ENCODE measurements around the gene CIT.

CIT gene

GRCh38 chr12:119645535-119646059 is 231.5 kb downstream of the CIT start:
- FAIRE-seq (no peak), DNase-seq (ENCODE audit: insufficient read length, low spot score) (no peak)
- TF ChIP-seq POLR2AphosphoS5 (IDR thresholded peaks at IDR 0.05; ENCODE audit: low read depth, low read length): no peak
- TF ChIP-seq SPI1 (IDR thresholded peaks at IDR 0.05; ENCODE audit: low read depth, low read length): no peak
- TF ChIP-seq POLR2A (IDR thresholded peaks at IDR 0.05; ENCODE audit: low read depth, low read length): no peak
- TF ChIP-seq POU2F2 (IDR thresholded peaks at IDR 0.05; ENCODE audit: low read depth, low read length): no peak
- TF ChIP-seq TAF1 (IDR thresholded peaks at IDR 0.05; ENCODE audit: low read depth, low read length): no peak
- TF ChIP-seq PAX5 (IDR thresholded peaks at IDR 0.05; ENCODE audit: insufficient read depth, low read length, severe bottlenecking): no peak

- FAIRE-seq (no peak), DNase-seq (ENCODE audit: insufficient read length, low spot score) (no peak)
- no peak for TF ChIP-seq POLR2AphosphoS5 (IDR thresholded peaks at IDR 0.05; ENCODE audit: low read depth, low read length)
- no peak for TF ChIP-seq PAX5 (IDR thresholded peaks at IDR 0.05; ENCODE audit: insufficient read depth, low read length, severe bottlenecking)
- no peak for TF ChIP-seq TAF1 (IDR thresholded peaks at IDR 0.05; ENCODE audit: low read depth, low read length)
- no peak for TF ChIP-seq POU2F2 (IDR thresholded peaks at IDR 0.05; ENCODE audit: low read depth, low read length)
- TF ChIP-seq SPI1 (IDR thresholded peaks at IDR 0.05; ENCODE audit: low read depth, low read length): no peak
Observed at GRCh38 chr12:119644930-119645329, 232.2 kb downstream of the CIT start.

- no peak for FAIRE-seq
- TF ChIP-seq TAF1 (IDR thresholded peaks at IDR 0.05; ENCODE audit: low read depth, low read length) (no peak), PAX5 (IDR thresholded peaks at IDR 0.05; ENCODE audit: insufficient read depth, low read length, severe bottlenecking) (no peak), POLR2AphosphoS5 (IDR thresholded peaks at IDR 0.05; ENCODE audit: low read depth, low read length) (no peak), POLR2A (IDR thresholded peaks at IDR 0.05; ENCODE audit: low read depth, low read length) (no peak), SPI1 (IDR thresholded peaks at IDR 0.05; ENCODE audit: low read depth, low read length) (no peak), POU2F2 (IDR thresholded peaks at IDR 0.05; ENCODE audit: low read depth, low read length) (no peak)
- no peak for DNase-seq (ENCODE audit: insufficient read length, low spot score)
Observed at GRCh38 chr12:119642986-119643385, 234.1 kb downstream of the CIT start.

Measured in GM12891 (cell line).